ENCODE data around the gene FILIP1L.

Gene FILIP1L

GRCh38 chr3:100081311-100081710 lies 33.0 kb downstream of the FILIP1L start:
- TF ChIP-seq CTCF (conservative IDR thresholded peaks at IDR 0.05) = no peak
- H3K27ac ChIP-seq = no peak overlapping the region

- TF ChIP-seq CTCF (conservative IDR thresholded peaks at IDR 0.05) = no peak
- H3K27ac ChIP-seq = no peak overlapping the region
These were observed 33.7 kb downstream of the FILIP1L start for GRCh38 chr3:100080573-100080972.

DNA sequence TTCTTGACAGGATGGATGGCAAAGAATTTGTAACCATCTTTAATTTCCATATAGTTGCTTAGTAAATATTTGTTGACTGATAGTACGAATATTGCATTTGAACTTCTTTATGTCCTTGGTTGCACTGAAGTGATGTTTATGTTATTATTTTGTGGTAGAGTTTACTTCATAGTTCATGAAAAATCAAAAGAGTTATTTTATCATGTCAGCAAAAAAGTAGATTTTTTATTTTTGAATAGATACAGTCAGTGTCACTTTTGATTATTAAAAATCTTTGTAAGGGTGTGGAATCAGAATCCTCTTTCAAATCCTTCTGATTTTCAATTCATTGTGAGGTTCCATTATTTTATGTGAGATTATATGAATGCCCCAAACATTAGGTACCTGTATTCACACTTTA lies 35.0 kb downstream of the FILIP1L start:
- TF ChIP-seq CTCF (conservative IDR thresholded peaks at IDR 0.05) = no peak

GRCh38 chr3:100076731-100077529 lies 37.4 kb downstream of the FILIP1L start:
- no peak for TF ChIP-seq CTCF (conservative IDR thresholded peaks at IDR 0.05)
- no peak overlapping the region for H3K27ac ChIP-seq

More for the DNA sequence above, 35.0 kb downstream of the FILIP1L start:
- no peak overlapping the region for H3K27ac ChIP-seq

DNA sequence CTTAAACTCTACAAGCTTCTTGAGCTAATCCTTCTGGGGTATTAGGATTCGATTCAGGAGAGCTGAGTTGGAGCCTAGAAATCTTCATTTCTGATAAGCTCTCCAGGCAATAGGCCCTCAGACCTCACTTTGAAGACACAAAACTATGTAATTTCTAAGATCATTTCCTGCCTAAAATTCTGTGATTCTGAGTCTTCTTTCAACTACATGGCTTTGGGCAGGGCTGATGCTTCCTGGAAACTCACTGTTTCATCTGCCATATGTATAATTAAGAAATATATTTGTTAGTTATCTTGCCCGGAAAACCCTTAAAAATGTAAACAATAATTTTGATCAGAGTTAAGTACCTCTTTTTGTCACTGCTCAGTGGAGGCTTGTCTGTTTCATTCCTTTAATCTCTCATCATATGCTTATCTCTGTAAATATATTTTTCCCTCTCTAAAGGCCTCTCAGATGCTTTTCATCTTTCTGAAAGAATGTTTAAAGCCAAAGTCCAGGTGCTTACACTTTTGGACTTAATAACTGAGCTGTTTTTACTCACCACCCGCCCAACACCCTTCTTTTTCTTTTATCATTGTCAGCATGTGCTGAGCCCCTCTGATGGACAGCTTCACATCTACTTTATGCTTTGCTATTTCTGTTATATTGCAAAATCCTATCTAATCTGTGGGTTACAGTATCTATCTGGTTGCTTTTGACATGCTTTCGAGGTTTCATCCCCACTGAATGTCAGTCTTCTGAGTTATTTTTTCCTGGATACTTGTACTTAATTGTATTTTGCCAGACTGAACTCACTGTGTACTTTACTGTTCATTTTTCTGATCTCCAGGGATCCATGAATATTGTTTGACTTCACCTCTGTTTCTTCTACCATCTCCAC lies 38.2 kb downstream of the FILIP1L start:
- H3K27ac ChIP-seq = no peak overlapping the region

DNA sequence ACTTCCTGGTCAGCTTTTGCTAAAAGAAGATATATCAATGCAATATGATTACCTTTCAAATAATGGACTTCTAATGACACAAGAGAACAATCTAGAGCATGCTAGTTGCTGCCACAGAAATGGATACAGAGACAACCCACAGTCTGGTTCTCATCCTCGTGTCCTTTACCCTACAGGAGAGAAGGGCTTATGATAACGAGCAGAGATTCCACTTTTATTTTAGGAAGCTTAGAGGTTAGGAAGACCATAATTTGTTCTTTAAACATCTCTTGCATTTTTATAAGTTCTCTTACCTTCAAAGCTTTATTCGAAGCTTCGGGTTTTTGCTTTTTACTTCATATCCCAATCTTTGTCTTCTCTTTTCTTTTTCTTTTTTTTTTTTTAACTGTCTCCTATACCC lies 39.1 kb downstream of the FILIP1L start:
- TF ChIP-seq CTCF (conservative IDR thresholded peaks at IDR 0.05) = no peak
- no peak overlapping the region for H3K27ac ChIP-seq

More for the DNA sequence above, 38.2 kb downstream of the FILIP1L start:
- TF ChIP-seq CTCF (conservative IDR thresholded peaks at IDR 0.05) = no peak

DNA sequence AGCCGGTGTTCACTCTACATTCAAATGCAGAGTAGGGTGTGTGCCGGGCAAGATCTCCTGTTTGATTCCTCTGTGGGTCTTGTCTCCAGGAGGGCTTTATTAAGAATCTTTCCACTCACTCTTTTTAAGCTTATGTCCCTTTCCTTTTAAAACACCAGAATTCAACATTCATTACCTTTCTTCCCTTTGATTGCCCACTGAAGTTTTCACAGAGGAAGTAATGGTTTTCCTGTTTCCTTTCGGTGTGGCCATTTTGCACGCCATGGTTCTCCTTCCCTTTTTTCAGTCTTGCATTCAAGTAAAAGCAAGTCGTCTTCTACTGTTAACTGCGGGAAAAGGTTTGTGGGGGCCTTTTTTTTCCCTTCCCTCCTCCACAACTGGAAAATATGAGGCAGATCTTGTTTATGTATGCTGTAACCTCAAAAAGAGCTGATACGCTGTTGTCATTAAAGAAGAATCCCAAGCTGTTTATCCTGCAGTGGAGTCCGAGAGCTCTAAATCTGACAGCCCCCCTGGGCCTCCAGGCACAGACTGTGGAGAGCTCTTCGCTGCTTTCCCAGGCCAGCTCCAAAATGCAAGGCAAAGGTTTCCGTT lies 40.5 kb downstream of the FILIP1L start:
- no peak overlapping the region for H3K27ac ChIP-seq
- TF ChIP-seq CTCF (conservative IDR thresholded peaks at IDR 0.05) = no peak

Measured in VCaP (cell line).